Progenitor cell of endocrine pancreas (in vitro differentiated cells): ENCODE results near the gene FZD8. TPM values are rescaled to one million over a fixed set of nuclear protein-coding genes. Genes with fewer than 3 reads are reported as not detected.

Experiments
- DNase-seq: peaks from one replicate; pipeline ENCODE4 v3.0.0; 2021; ENCODE audit warnings: low spot score; ENCODE audit not compliant: unreplicated experiment
- H3K27ac Mint-ChIP-seq: 2 replicates; pipeline ENCODE4 v1.8.0; 2021; ENCODE audit warnings: mild to moderate bottlenecking, moderate library complexity, mixed read lengths
- H3K27me3 Mint-ChIP-seq: 2 replicates; pipeline ENCODE4 v1.8.0; 2021; ENCODE audit warnings: mixed read lengths
- H3K36me3 Mint-ChIP-seq: 2 replicates; pipeline ENCODE4 v1.8.0; 2022; ENCODE audit warnings: mixed read lengths; ENCODE audit not compliant: insufficient read depth
- H3K4me1 Mint-ChIP-seq: 2 replicates; pipeline ENCODE4 v1.8.0; 2021; ENCODE audit warnings: low read depth, mixed read lengths
- H3K4me3 Mint-ChIP-seq: 2 replicates; pipeline ENCODE4 v1.8.0; 2021; ENCODE audit warnings: low read depth, mild to moderate bottlenecking, moderate library complexity, mixed read lengths
- H3K9me3 Mint-ChIP-seq: 2 replicates; pipeline ENCODE4 v1.8.0; 2021; ENCODE audit warnings: low read depth, mixed read lengths
- total RNA-seq: library from RNA; stranded (reverse); gene quantifications from 2 replicates; pipeline ENCODE4 v1.2.1, GENCODE V29; 2021
- TF ChIP-seq, protein P1 (sequence below): fragments of 200-600 bp; sonication (generic); IDR thresholded peaks from one replicate; pipeline ENCODE4 v1.5.0; 2021; ENCODE audit warnings: antibody characterized with exemption, mild to moderate bottlenecking; ENCODE audit not compliant: unreplicated experiment

The FZD8 gene
- total RNA-seq, 1 donor from 2014 or later: 27.4 TPM

DNA sequence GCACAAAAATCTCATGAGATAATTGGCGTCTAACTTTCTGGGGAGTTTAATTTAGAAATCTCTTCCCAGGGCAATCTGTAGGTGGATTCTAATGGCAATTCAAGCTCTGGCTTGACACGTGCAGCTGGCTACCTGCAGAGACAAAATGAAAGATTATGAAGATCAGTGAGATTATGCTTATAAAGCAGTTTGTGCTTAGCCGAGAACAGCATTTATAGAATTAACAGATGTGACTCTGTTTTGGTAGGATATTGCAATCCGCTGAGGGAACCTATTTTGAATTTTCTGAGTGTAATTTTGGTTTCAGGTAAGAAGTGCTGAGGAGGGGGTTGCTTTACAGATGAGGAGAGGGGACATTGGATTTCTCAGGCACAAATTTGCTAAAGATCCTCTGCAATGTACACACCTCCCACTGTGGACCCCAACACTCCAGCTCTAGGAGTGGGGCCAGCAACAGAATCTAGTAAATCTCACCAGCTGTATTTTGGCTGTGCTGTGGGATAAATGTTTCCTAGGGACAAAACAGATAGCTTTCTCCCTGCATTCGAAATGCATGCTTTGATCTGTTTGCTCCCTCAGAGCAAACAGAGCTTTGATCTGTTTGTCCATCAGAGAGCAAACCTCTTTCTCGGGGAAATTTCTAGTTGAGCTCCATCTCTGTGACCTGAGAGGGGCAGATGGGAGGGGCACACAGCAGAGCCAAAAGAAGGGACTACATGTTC, 29.6 kb downstream of the FZD8 start:
- H3K27ac Mint-ChIP-seq: no peak overlapping the region
- no peak overlapping the region for H3K4me3 Mint-ChIP-seq
- peaks cover 6% of the 10 kb centered on the region for H3K9me3 Mint-ChIP-seq
- DNase-seq: no peak
- peaks cover 7% of the 10 kb centered on the region for H3K27me3 Mint-ChIP-seq
- H3K4me1 Mint-ChIP-seq: peaks cover 2% of the 10 kb centered on the region
- peaks cover 2% of the 10 kb centered on the region for H3K36me3 Mint-ChIP-seq
- TF ChIP-seq, protein P1, sequence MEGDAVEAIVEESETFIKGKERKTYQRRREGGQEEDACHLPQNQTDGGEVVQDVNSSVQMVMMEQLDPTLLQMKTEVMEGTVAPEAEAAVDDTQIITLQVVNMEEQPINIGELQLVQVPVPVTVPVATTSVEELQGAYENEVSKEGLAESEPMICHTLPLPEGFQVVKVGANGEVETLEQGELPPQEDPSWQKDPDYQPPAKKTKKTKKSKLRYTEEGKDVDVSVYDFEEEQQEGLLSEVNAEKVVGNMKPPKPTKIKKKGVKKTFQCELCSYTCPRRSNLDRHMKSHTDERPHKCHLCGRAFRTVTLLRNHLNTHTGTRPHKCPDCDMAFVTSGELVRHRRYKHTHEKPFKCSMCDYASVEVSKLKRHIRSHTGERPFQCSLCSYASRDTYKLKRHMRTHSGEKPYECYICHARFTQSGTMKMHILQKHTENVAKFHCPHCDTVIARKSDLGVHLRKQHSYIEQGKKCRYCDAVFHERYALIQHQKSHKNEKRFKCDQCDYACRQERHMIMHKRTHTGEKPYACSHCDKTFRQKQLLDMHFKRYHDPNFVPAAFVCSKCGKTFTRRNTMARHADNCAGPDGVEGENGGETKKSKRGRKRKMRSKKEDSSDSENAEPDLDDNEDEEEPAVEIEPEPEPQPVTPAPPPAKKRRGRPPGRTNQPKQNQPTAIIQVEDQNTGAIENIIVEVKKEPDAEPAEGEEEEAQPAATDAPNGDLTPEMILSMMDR: no peak

DNA sequence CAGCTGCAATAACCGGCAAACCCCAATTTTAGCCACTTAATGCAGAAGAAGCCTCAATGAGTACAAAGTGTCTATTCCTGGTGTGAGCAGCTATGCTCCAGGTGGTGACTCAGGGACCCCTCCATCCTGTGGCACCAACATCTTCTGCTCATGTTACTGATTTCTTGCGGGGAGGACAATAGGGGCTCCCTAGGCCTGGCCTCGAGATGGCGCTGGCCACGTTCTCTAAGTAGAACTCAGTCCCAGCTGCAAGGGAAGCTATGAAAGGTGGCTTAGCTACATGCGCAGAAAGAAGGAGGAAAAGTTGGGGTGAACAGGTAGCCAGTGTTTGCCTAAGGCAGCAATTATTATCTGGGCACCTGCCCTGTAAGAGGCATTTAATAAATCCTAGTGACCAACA, 30.3 kb downstream of the FZD8 start:
- Mint-ChIP-seq H3K9me3 (peaks cover 6% of the 10 kb centered on the region), H3K27me3 (peaks cover 7% of the 10 kb centered on the region), H3K4me3 (no peak overlapping the region), H3K4me1 (peaks cover 2% of the 10 kb centered on the region), H3K36me3 (peaks cover 2% of the 10 kb centered on the region), H3K27ac (no peak overlapping the region)
- TF ChIP-seq, protein P1: peak; percentile 8
- DNase-seq: no peak

DNA sequence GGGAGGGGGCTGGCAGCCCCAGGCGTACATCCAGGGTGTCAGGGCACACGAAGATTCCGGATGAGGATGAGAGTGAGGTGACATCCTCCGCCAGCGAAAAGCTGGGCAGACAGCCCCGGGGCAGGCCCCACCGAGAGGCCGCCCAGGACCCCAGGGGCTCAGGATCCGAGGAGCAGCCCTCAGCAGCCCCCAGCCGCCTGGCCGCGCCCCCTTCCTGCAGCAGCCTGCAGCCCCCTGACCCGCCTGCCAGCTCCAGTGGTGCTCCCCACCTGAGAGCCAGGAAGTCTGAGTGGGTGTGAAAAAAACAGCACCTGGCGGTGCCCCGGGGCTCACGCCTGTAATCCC, 33.8 kb downstream of the FZD8 start:
- no peak overlapping the region for H3K4me3 Mint-ChIP-seq
- TF ChIP-seq, protein P1: no peak
- H3K4me1 Mint-ChIP-seq: peaks cover 2% of the 10 kb centered on the region
- peaks cover 2% of the 10 kb centered on the region for H3K36me3 Mint-ChIP-seq
- no peak overlapping the region for H3K27ac Mint-ChIP-seq
- DNase-seq: no peak
- peaks cover 9% of the 10 kb centered on the region for H3K27me3 Mint-ChIP-seq
- H3K9me3 Mint-ChIP-seq: peaks cover 6% of the 10 kb centered on the region

DNA sequence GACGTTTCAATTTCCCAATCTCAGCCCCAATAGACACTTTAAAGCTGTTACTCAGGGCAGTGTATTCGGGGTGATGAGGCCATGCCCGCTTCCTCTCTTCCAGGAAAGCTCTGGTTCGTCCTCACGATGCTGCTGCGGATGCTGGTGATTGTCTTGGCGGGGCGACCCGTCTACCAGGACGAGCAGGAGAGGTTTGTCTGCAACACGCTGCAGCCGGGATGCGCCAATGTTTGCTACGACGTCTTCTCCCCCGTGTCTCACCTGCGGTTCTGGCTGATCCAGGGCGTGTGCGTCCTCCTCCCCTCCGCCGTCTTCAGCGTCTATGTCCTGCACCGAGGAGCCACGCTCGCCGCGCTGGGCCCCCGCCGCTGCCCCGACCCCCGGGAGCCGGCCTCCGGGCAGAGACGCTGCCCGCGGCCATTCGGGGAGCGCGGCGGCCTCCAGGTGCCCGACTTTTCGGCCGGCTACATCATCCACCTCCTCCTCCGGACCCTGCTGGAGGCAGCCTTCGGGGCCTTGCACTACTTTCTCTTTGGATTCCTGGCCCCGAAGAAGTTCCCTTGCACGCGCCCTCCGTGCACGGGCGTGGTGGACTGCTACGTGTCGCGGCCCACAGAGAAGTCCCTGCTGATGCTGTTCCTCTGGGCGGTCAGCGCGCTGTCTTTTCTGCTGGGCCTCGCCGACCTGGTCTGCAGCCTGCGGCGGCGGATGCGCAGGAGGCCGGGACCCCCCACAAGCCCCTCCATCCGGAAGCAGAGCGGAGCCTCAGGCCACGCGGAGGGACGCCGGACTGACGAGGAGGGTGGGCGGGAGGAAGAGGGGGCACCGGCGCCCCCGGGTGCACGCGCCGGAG, 34.4 kb downstream of the FZD8 start:
- H3K4me3 Mint-ChIP-seq: no peak overlapping the region
- peaks cover 2% of the 10 kb centered on the region for H3K36me3 Mint-ChIP-seq
- H3K27me3 Mint-ChIP-seq: peaks cover 9% of the 10 kb centered on the region

DNA sequence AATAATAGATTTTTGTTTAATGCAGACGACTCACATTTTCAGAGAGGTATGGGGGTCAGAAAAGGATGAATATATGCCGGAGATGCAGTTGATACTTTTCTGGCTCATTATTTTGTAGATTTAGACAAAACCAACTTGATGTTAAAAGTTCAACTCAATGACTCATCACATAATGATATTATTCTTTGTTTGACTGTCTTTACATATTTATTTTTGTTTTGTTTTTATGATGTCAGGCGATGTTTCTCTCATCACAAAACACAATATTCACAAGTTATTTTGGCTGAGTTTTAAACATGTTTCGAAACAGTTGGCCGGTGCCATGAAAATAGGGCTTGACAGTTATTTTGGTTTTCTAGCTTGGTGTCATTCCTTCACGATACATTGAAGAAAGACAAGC, 35.7 kb downstream of the FZD8 start:
- H3K36me3 Mint-ChIP-seq: peaks cover 2% of the 10 kb centered on the region
- H3K27ac Mint-ChIP-seq: no peak overlapping the region
- peaks cover 6% of the 10 kb centered on the region for H3K27me3 Mint-ChIP-seq
- H3K4me1 Mint-ChIP-seq: no peaks in the 10 kb centered on the region
- no peak overlapping the region for H3K4me3 Mint-ChIP-seq
- H3K9me3 Mint-ChIP-seq: peaks cover 6% of the 10 kb centered on the region
- DNase-seq: no peak
- TF ChIP-seq, protein P1: no peak

More for the DNA sequence above, 34.4 kb downstream of the FZD8 start:
- no peak overlapping the region for H3K27ac Mint-ChIP-seq
- H3K9me3 Mint-ChIP-seq: peaks cover 6% of the 10 kb centered on the region
- peaks cover under 1% of the 10 kb centered on the region for H3K4me1 Mint-ChIP-seq
- DNase-seq: no peak
- TF ChIP-seq, protein P1: no peak
